ENCODE results near the gene ATL2. TPM values are rescaled to one million over a fixed set of nuclear protein-coding genes. Genes with fewer than 3 reads are reported as not detected.

The ATL2 gene
- 47.6 and 64.6 TPM in 2 replicates for total RNA-seq

GRCh38 chr2:38377050-38377828 lies at the start of gene ATL2:
Gene ATL2, minus strand, starts transcription at chr2:38377273. Its CDS starts 13 bp downstream, at chr2:38377260.

Other genes starting within 250 kb of the ATL2 start
- gene HNRNPLL, start 225.7 kb upstream of the ATL2 start, total RNA-seq = 49.8 and 68.7 TPM in 2 replicates

Data from smooth muscle cell of trachea (primary cell).